Mucosa of descending colon (tissue), 3 donors: ENCODE results near the gene NKPD1. TPM values are rescaled to one million over a fixed set of nuclear protein-coding genes. Genes with fewer than 3 reads are reported as not detected.

ENCODE experiments used
- ATAC-seq: fragments of 200-7000 bp; cut with Tn5 transposase; one replicate; pipeline ENCODE4 v1.9.1; 2020; ENCODE audit warnings: mild to moderate bottlenecking, moderate library complexity
- DNase-seq, 3 donors: peaks; one replicate each; pipeline ENCODE4 v3.0.0-alpha.2; 2020
- H3K36me3 ChIP-seq: fragments of 200-600 bp; one replicate; pipeline ENCODE4 v1.8.0; 2021; ENCODE audit warnings: low read depth, mild to moderate bottlenecking
- H3K4me1 ChIP-seq: fragments of 200-600 bp; one replicate; pipeline ENCODE4 v1.8.0; 2021; ENCODE audit warnings: low read depth, mild to moderate bottlenecking
- H3K4me3 ChIP-seq: fragments of 200-600 bp; one replicate; pipeline ENCODE4 v1.8.0; 2021; ENCODE audit warnings: mild to moderate bottlenecking
- H3K9me3 ChIP-seq: fragments of 200-600 bp; one replicate; pipeline ENCODE4 v1.8.0; 2021; ENCODE audit warnings: mild to moderate bottlenecking
- CTCF ChIP-seq: fragments of 200-600 bp; IDR thresholded peaks from one replicate; pipeline ENCODE4 v1.8.0; 2022; ENCODE audit warnings: antibody characterized with exemption, mild to moderate bottlenecking
- intact Hi-C, 2 donors: fragments of 100-400 bp; cut with DNase I in 1 of 2; cut with micrococcal nuclease in 1 of 2; formaldehyde crosslinking; loops; one replicate each; pipeline versions ENCODE4 v1.11.0 to v1.11.1; 2022; cut with DNase I, micrococcal nuclease
- total RNA-seq, 3 donors: library from RNA; stranded (reverse); fragmentation: NEBNext Ultra II Directional in 2 of 3; extraction: Animal tissue kit (Norgen Biotek cat#: 25700) in 2 of 3; gene quantifications; one replicate each; pipeline versions ENCODE4 v1.2.1 to v1.2.4, GENCODE V29; 2021 to 2023
- donor health status: DM: no; HTN: no; CAD: no; lungs with moderate emphysema.
- donor health status: DM: no; HTN: no; CAD: no.
- donor health status: DM: no; HTN: yes; CAD: no.

The NKPD1 gene
- total RNA-seq, 3 donors from 2014 or later = not detected

- intact Hi-C loops = no loop called here
- H3K4me1 ChIP-seq = peaks cover 15% of the 10 kb centered on the region
- peak; percentile 100 for DNase-seq
- ATAC-seq = peak; percentile 93
- no peaks in the 10 kb centered on the region for H3K9me3 ChIP-seq
- TF ChIP-seq CTCF = peak; percentile 58
- H3K36me3 ChIP-seq = peaks cover 5% of the 10 kb centered on the region
- peak within 1 kb of the TSS; percentile 69 for H3K4me3 ChIP-seq
Measured at GRCh38 chr19:45178262-45179071, 17.7 kb upstream of the NKPD1 start, which contains the start of gene BLOC1S3. TSS of gene BLOC1S3 (plus strand) at chr19:45178784. CDS start at chr19:45179297, 513 bp downstream.

- DNase-seq (no peak), ATAC-seq (peak; percentile 9)
- Histone ChIP-seq H3K4me3 (peak within 1 kb of the TSS; percentile 69), H3K9me3 (no peaks in the 10 kb centered on the region), H3K36me3 (peaks cover 5% of the 10 kb centered on the region), H3K4me1 (peaks cover 15% of the 10 kb centered on the region)
- no peak for TF ChIP-seq CTCF
- intact Hi-C loops = no loop called here
Measured at GRCh38 chr19:45177817-45178261, 17.1 kb upstream of the NKPD1 start, which contains the start of gene TRAPPC6A. TSS of gene TRAPPC6A (minus strand) at chr19:45178237. CDS start at chr19:45178218, 19 bp downstream.

DNA sequence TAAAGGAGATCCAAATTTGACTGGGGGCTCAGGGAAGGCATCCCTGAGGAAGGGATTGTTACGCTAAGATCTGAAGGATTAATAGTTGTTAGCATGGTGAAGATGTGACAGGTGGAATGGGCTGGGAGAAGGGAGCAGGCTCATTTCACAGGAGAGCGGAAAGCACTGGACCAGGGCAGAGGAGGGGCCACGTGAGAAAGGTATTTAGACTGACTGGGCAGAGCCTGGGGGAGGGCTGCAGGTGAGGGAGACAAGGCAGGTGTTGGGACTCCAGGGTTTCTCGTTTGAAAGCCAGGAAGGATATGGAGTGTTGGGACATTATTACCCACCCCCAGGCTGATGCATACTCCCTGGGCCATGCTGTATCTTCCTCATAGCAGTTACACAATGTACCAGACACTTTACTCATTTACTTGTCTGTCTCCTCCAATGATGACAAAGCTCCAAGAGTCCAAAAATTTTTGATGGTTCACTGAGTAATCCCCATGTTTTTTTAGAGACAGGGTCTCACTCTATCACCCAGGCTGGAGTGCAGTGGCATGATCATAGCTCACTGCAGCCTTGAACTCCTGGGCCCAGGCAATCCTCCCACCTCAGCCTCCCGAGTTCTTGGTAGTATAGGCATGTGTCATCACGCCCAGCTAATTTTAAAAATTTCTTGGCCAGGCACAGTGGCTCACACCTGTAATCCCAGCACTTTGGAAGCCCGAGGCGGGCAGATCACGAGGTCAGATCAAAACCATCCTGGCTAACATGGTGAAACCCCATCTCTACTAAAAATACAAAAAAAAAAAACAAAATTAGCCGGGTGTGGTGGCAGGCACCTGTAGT, 14.9 kb upstream of the NKPD1 start:
- no peak overlapping the region for H3K4me3 ChIP-seq
- intact Hi-C loops = no loop called here

DNA sequence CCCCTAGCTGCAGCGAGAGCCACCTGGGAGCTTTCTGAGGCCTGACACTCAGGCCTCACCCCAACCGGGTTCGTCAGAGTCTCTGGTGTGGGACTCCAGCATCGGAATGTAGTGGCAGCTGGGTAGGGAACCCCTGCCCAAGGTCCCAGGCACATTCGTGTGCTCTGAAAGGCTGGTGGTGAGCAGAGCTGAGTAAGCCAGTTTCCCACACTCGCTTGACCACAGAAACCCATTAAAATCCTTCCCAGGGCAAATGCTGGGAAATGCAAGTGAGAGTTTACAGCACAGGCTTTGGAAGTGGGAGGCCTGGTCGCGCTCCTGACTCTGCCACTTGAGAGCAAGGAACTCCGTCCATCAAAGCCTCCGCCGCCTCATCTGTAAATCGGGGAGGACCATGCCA, 13.0 kb upstream of the NKPD1 start:
- no peak for TF ChIP-seq CTCF

More for the DNA sequence above, 14.9 kb upstream of the NKPD1 start:
- ATAC-seq (no peak), DNase-seq (no peak)
- Histone ChIP-seq H3K36me3 (peaks cover 5% of the 10 kb centered on the region), H3K9me3 (no peaks in the 10 kb centered on the region), H3K4me1 (peaks cover 17% of the 10 kb centered on the region)
- no peak for TF ChIP-seq CTCF

GRCh38 chr19:45172611-45173208, 11.9 kb upstream of the NKPD1 start:
- no peaks in the 10 kb centered on the region for H3K36me3 ChIP-seq
- intact Hi-C loops = no loop called here
- DNase-seq = no peak
- TF ChIP-seq CTCF = no peak
- no peaks in the 10 kb centered on the region for H3K9me3 ChIP-seq
- H3K4me3 ChIP-seq = no peak overlapping the region
- H3K4me1 ChIP-seq = peaks cover 11% of the 10 kb centered on the region
- no peak for ATAC-seq

More for the DNA sequence above, 13.0 kb upstream of the NKPD1 start:
- Histone ChIP-seq H3K9me3 (no peaks in the 10 kb centered on the region), H3K36me3 (peaks cover 5% of the 10 kb centered on the region), H3K4me3 (no peak overlapping the region), H3K4me1 (peaks cover 11% of the 10 kb centered on the region)
- DNase-seq (no peak), ATAC-seq (no peak)
- intact Hi-C loops = no loop called here
